ENCODE measurements around the gene THSD7A. TPM values are rescaled to one million over a fixed set of nuclear protein-coding genes. Genes with fewer than 3 reads are reported as not detected.

THSD7A gene
- total and polyA plus RNA-seq, 2 of the 13 experiments (the other 11 are each of a cell fraction or from before 2014, with no cell fraction given) = 0.01 to 0.07 TPM

- ATAC-seq = no peak
- no peak overlapping the region for H3K27ac ChIP-seq (ENCODE audit: extremely low read length, insufficient read depth, low read length)
- CTCF ChIA-PET (ENCODE audit: low intra/inter-chr PET ratio, low total read pairs) = no interaction called here
These were observed 129.1 kb downstream of the THSD7A start for GRCh38 chr7:11702938-11703337.

More at GRCh38 chr7:11702938-11703337, 129.1 kb downstream of the THSD7A start:
- Histone ChIP-seq H3K9me3 (ENCODE audit: low read length) (no peaks in the 10 kb centered on the region), H3K27me3 (ENCODE audit: control insufficient read depth in 1 of 2, insufficient read depth in 2 of 2, low read length in 2 of 2) (no peaks in the 10 kb centered on the region), H4K20me1 (ENCODE audit: insufficient read depth, low read length) (no peaks in the 10 kb centered on the region), H3K4me1 (ENCODE audit: insufficient read depth, low read length) (no peaks in the 10 kb centered on the region), H3K79me2 (ENCODE audit: insufficient read depth, low read length) (no peaks in the 10 kb centered on the region), H3K36me3 (replicated peaks in 1 of 2; ENCODE audit: control insufficient read depth in 1 of 2, insufficient read depth in 2 of 2, low read length in 2 of 2) (no peaks in the 10 kb centered on the region), H2AFZ (ENCODE audit: low read length) (no peak overlapping the region), H3K4me3 (replicated peaks in 1 of 3; ENCODE audit: insufficient read depth in 1 of 3, low read depth in 2 of 3, low read length in 3 of 3) (no peak overlapping the region), H3K4me2 (ENCODE audit: low read depth, low read length) (no peak overlapping the region), H3K9ac (ENCODE audit: insufficient read depth, low read depth, low read length) (no peak overlapping the region)
- intact Hi-C loops (cut with micrococcal nuclease; ENCODE audit: unreplicated experiment) (no loop called here), in situ Hi-C loops (cut with HindIII; ENCODE audit: extremely low pct_ligation_motif_present, low pct_unique_long_range_greater_than_20kb) (no loop called here)
- TF ChIP-seq NR0B2 (CRISPR knock-in tag; IDR thresholded peaks at IDR 0.05) = no peak
- TF ChIP-seq LBX2 (CRISPR knock-in tag; IDR thresholded peaks at IDR 0.05; ENCODE audit: borderline replicate concordance) = no peak
- TF ChIP-seq SKIL (CRISPR knock-in tag; IDR thresholded peaks at IDR 0.05; ENCODE audit: borderline replicate concordance) = no peak
- WGBS (ENCODE audit: low lambda C conversion rate) = 4% methylated on average over 4 of the region's 4 CpGs
- DNase-seq (ENCODE audit: low spot score) (no peak), FAIRE-seq (no peak)
- no TSS peak for BruUV-seq (replicated peaks)
- POLR2A ChIA-PET = no interaction called here
